Superior temporal gyrus (tissue), 1 donor: ENCODE data around the gene GAD2.
A peak's percentile ranks its signal among the peaks of the same experiment; 100 is the strongest.

Experiments
- DNase-seq: peaks from one replicate; pipeline ENCODE4 v3.0.0-alpha.2; 2016; ENCODE audit errors: extremely low spot score

Gene GAD2

GRCh38 chr10:26222563-26222962 is 6.0 kb downstream of the GAD2 start:
- DNase-seq, result no peak

DNA sequence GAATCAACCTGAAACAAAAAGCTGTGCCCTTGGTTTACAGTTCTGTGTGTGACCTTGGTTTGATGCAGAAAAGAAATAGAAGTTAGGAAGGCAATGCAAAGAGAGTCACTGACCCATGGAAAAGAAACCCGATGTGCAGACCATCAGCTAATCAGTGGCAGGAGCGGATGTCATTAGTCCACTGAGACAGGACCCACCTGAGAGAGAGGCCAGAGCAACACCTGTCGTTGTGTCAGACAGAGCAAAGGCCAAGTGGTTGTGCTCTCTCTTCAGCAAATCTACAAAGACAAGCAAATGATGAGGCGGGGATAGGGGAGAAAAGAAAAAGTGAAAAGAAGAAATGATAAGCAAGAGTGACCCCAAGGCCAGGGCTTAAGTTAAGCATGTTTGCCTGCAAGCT is 8.7 kb downstream of the GAD2 start:
- DNase-seq, result no peak

DNA sequence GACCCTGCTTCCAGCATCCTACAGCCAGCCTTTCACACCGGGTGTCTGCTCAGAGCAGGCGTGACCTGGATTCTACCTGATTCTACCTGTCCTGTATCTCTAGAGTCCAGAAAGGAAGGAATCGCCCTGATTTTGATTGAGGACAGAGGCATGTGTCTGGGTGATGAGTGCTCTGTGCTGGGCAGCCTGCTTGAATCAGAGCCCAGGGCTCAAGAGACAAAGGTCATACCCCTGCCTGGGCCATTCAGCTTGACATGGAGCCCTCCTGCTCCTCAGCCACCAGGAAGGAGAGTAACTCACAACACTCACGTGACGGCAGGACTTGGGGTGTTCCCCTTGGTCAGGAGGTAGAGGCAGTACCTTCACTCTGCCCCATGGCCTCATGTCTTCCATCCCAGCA is 11.2 kb downstream of the GAD2 start:
- DNase-seq, result no peak

- DNase-seq, result no peak
Observed at GRCh38 chr10:26232174-26232573, 15.6 kb downstream of the GAD2 start.

DNA sequence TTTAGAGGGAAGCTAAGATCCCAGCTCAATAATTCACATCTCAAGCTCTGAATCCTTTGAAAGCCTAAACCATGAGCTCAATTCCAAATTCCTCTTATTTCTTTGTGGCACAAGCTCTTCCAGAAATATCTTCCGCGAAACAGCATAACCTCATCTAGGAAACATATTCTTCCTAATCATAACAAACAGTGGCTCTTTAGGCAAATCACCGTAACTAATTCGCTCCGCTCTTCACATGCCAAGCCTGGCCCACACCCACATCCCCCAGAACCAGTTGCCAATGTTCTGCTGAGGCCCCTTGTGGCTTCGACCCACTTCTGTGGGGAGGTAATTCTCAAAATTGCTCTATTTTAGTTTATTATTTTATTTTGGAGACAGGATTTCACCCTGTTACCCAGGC is 19.2 kb downstream of the GAD2 start:
- no peak for DNase-seq

GRCh38 chr10:26238378-26238777 is 21.8 kb downstream of the GAD2 start:
- no peak for DNase-seq

DNA sequence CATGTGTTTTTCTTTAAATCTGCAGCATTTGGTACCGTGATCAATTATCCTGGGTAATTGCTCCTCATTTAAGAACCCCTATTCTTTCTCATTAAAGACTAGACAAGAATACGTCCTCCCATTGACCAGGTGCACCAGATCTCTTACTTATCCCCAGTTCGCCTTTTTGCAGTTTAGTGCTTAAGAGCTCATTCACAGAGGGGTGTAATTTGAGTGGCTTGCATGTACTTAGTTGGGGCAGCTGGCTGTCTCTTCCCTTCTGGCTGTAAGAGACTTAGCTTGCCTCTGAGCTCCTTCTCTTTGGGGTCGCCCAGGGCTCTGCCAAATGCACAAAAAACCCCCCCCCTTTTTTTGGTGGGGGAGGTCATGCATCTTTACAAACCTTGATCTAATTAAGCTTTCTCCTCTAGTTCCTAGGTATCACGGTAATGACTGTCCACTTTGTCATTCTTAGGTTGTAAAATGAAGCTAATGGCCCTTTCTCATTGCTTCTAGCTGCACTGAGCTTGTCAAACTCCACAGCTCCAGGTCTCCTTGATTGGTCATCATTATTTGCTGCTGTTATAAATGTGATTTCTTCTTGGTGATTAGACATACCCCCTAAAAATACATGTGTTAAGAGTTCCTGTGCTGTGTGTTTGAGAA is 26.3 kb downstream of the GAD2 start:
- DNase-seq, result no peak

- no peak for DNase-seq
Observed at GRCh38 chr10:26243351-26243720, 26.8 kb downstream of the GAD2 start.

GRCh38 chr10:26249681-26250080 is 33.1 kb downstream of the GAD2 start:
- no peak for DNase-seq

DNA sequence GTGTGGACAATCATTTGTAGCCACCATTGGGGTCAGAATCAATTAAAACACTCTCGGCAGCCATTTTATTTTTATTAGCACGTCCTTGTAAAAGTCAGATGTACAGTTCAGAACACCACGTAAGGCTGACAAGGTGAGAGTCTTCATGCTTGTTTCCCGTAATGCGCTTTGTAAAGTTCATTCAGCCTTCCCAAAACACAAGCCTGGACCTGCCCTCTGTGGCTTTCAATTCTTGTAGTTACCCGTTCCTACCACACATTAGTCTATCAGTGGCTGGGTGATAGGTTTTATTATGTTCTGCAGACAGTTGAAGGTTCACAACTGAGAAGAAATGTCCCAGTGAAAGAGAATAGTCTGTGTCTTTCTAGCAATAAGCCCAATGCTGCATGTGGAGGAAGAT is 35.4 kb downstream of the GAD2 start:
- no peak for DNase-seq

DNA sequence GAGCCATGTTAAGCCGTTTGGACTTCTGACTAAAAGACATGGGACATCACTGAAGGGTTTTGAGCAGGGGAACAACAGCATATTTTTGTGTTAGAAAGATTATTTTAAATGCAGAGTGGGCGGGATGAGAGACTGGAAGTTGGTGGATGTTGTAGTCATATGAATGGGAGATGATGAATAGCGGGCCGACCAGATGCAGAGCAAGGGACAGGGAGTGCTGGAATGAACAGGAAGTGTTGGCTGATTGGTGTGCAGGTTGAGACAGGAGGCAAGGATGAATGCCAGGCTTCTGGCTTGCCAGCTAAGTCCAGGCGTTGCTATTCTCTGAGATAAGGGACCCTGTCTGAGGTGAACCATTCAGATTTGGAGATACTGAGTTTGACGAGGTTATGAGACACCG is 38.0 kb downstream of the GAD2 start:
- DNase-seq, result no peak

DNA sequence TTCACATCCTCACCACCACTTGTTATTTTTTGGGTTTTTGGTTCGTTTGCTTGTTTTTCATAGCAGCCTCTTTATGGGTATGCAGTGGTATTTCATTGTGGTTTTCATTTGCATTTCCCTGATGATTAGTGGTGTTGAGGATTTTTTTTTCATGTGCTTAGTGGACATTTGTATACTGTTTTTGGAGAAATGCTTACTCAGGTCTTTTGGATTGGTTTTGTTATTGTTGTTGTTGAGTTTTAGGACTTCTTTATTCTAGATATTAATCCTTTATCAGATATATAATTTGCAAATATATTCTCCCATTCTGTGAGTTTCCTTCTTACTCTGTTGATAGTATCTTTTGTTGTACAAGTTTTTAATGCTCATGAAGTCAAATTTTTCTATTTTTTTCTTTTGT is 42.8 kb downstream of the GAD2 start:
- DNase-seq, result no peak

GRCh38 chr10:26269754-26270153 is 53.2 kb downstream of the GAD2 start:
- peak; percentile 48 for DNase-seq

DNA sequence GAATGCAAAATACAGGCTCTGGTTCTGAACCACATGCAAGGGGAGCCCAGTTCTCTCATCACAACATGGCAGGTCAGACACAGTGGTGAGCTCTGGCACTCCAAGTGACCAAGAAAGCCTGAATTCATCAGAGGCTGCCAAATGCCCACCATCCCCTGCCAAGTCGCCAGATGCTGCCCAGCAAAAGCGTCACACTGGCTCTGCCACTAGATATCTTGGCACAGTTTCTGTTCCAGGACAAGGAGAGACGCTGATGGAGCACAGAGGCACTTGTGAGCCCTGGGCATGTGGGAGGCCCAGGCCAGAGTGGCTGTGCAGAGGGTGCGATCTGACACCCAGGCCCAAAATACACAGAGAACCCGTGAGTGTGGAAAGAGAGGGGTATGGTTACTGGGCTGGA is 57.8 kb downstream of the GAD2 start:
- DNase-seq, result peak; percentile 37

DNA sequence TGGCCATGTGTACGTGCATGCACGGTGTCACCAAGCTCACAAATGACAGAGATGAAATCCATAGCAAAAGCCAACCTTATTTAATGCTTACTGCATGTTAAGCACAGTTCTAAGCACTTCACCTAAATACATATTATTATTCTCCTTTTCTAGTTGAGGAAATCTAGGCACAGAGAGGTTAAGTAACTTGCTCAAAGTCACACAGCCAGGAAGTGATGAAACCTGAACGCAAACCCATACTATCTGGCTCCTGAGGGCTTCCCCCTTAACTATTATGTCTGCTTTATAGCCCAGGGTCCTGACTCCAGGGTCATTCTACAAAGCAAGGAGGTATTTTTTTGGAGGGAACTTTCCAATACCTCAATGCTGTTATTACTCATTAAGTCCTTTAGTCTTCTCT is 61.7 kb downstream of the GAD2 start:
- DNase-seq, result no peak

- DNase-seq, result no peak
Observed at GRCh38 chr10:26290236-26290635, 73.7 kb downstream of the GAD2 start.

GRCh38 chr10:26291721-26292480 is 75.3 kb downstream of the GAD2 start:
- no peak for DNase-seq

GRCh38 chr10:26296360-26296759 is 79.8 kb downstream of the GAD2 start:
- DNase-seq, result no peak

GRCh38 chr10:26300001-26300400 is 83.4 kb downstream of the GAD2 start:
- DNase-seq, result no peak

DNA sequence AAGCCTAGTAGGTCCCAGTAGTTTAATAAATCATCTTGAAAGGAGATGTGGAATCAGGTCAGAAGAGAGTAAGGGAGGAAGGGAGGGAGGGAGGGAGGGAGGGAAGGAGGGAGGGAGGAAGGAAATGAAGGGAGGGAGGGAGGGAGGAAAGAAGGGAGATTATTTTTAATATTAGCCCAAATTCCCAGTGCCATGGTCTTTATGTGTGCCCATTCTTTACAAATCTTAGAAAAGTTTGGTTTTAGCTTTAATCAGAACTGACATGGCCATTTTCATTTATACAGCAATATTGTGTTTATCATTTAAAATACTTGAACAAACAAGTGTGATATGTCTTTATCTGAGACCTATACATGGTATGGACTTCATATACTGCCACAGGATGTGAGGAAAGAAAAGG is 86.8 kb downstream of the GAD2 start:
- DNase-seq, result no peak

DNA sequence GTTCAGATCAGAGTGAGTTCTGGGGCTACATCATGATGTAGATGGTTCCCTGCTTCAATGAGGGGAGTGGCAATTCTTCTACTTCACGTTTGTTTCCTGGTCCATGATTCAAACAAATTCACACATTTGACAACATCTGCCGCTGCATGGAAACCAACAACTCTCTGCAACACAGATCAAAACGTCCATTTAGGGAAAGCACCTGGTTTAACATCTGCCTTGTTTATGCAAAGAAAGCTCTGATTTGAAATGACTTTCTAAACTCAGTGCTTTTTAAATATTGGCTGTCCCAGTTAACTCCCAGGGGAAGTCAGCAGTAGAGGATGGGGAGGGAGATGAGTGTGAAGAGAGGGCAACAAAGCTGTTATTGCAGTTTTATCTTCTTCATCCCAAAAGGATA is 93.8 kb downstream of the GAD2 start:
- DNase-seq, result no peak

DNA sequence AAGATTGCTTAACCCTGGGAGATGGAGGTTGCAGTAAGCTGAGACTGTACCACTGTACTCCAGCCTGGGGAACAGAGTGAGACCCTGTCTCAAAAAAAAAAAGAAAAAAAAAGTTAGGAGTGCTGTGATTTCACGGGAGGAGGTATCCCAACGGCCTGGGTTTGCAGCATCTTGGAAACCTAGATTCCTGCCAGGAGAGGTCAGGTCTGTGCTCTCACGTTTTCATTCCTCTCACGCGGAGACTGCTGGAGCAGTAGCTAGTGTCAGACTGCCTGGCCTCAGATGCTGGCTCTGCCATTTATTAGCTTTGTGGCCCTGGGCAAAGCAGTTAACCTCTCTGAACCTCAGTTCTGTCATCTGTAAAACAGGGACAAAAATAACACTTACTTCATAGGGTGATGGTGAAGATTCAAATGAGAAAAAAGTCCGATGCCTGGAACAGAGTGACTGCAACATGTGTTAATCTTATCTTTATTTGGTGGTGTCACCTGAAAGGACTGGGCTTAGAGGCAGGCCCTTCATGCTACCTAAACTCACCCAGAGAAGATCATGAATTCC is 94.9 kb downstream of the GAD2 start:
- no peak for DNase-seq

GRCh38 chr10:26314265-26315013 is 97.9 kb downstream of the GAD2 start:
- DNase-seq, result no peak
